Ramos (cell line): ENCODE data around the gene GPC4.

Experiments used
- in situ Hi-C: fragments of 300-500 bp; cut with MboI; formaldehyde crosslinking; loops from one replicate; pipeline ENCODE4 v1.14.3; 2022; ENCODE audit warnings: low sequenced_read_pairs; ENCODE audit not compliant: unreplicated experiment

GPC4 gene

DNA sequence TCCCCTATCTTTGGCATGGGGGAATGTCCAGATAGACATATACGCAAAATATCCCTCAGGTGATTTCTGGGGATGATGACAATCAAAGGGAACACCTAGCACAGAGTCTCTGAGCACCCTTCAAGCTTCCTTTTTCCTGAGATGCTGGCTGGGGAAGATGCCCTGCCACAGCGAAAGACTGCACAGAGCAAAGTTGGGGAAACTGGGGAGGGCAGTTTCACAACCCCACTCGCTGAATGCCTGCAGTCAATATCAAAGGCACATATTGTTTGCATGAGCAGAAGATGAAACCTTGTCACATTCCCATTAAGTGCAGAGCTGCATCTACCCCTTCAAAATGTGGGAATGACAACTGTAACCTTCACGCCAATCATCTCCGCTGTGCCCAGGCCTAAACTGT lies 2.6 kb downstream of the GPC4 start:
- in situ Hi-C loops: no loop called here

DNA sequence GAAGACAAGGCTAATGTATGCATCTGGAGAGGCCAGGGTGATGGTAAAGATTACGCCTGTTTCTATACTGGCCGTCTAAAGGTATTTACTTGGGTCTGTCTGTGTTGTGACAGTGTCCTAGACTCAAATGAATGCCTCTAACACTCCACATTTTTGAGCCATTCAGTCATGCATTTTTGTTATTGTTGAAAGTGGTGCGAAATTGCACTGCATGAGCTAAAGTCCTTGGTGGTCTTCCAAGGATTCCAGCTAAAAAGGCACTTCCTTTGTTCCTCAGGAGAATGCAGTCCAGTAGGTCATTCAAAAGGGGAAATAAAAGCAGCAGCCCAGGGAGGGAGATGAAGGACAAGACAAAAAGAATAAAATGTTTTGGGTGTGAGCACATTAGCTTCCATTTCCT lies 3.0 kb downstream of the GPC4 start:
- in situ Hi-C loops: no loop called here

DNA sequence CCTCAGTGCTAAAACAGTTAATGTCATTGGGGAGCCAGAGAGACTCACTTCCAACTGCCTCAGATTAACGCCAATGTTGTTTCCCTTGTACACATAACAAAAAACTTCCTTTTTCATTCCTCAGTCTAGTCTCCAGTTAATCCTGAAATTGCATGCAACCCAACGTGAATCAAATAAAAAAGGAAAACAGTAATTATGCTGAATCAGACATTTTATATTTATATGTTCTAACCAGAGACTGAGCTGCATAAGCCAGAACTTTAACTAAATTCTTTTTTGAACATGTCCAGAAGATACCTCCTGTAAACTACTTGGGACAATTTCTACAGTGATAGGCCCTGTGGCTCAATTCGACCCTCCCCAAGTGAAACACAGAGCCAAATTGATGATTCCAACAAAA lies 4.7 kb downstream of the GPC4 start:
- in situ Hi-C loops: no loop called here

DNA sequence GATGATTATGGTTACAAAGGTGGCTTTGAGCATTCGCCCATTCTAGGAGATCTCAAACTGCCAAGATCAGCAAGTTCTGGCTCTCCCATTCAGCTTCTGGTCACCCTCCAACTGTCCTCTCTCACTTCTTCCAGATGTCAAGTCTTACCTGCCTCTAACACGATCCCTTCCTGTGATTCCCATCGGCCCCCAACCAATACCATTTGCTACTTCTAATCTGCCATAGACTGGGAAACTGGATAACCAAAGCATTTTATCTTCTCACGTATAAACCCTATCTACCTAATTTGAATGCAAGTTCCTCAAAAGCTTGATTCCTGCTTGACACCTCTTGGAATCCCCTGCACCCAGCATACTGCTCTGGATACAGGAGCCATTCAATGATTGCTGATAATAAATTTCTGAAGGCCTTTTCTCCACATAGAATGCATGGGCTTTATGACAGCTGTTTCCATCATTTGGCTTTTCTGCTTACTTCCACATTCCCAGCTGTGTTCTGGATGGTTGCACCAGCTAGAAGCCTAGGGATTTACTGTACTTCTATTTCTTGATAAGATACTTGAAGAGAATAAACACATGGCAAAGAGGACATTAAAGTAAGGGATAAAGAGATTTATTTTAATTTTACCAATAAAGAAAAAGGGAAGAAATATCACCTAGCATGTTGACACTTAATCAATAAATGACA lies 9.6 kb downstream of the GPC4 start:
- in situ Hi-C loops: no loop called here

DNA sequence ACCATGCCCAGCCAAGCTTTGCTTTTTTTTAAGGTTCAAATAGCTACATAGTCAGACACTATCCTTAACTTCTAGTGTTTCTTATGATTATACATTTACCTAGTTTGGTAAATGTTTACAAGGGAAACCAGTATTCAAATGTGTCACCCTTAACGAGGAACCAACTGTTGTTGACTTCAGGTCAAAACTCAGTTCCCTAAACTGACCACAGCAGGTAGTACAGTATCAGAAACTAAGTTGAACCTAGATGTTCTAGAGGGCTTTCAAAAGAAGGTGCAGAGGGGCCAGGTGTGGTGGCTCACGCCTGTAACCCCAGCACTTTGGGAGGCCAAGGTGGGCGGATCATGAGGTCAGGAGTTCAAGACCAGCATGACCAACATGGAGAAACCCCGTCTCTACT lies 11.3 kb downstream of the GPC4 start:
- in situ Hi-C loops: no loop called here

DNA sequence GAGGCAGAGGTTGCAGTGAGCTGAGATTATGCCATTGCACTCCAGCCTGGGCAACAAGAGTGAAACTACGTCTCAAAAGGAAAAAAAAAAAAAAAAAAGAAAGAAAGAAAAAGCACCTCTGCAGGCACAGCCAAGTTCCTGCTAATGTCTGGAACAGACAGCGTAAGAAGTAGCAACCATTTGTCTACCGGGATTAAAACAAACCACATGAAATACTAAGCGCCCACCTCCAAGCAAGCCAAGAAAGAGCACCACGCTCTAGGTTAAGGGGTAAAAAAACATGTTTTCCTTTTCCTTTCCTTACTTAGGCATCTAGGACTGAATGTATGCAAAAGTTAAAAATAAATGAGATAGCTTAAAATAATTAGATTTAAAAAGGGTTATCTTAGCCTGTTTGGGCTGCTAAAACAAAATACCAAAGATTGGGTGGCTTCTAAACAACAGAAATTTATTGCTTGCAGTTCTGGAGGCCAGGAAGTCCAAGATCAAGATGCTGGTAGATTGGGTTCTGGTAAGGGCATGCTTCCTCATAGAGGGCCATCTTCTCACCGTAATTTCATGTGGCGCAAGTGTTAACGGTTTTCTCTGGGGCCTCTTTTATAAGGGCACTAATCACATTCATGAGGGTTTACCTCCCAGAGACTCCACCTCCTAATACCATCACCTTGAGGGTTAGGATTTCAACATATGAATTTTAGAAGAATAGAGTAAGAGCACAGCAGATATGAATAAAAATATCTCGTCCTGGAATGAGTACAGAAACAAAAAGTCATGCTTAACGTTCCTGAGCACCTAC lies 12.3 kb downstream of the GPC4 start:
- in situ Hi-C loops: no loop called here

DNA sequence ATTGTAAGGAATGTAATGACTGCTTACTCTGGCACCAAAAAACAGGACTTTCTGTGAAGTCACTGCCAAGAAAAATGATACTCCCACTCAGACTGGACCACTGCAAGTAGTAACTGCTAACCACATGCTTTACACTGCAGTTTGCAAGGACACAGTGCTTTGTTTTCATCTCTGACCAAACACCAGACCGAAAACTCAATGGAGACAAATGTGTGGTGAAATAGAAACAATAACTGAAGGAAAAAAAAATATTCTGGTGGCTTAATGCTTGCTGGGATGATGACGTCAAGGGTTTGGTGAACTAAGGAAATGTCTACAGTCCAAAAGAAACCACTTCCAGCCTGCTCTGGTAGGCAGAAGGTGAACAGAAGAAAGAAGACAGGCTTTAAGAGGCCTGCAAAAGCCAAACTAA lies 13.2 kb downstream of the GPC4 start:
- in situ Hi-C loops: no loop called here

DNA sequence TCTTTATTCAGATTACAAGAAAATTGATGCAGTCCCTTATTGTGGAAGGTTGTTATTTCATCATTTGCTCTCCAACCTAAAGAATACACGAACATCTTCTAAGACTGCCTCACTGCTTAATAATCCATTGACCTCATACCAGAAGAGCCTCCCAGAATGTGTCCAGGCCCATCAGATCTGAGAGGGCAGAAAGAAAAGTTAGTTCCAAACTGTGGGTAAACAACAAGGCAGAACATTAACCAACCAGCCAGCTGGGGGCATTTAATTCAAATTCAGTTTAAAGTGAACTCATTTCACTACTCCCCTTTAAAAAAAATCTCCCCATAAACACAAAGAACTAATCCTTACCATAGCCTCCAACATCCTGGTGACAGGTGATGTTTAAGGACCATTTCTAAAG lies 13.8 kb downstream of the GPC4 start:
- in situ Hi-C loops: no loop called here

DNA sequence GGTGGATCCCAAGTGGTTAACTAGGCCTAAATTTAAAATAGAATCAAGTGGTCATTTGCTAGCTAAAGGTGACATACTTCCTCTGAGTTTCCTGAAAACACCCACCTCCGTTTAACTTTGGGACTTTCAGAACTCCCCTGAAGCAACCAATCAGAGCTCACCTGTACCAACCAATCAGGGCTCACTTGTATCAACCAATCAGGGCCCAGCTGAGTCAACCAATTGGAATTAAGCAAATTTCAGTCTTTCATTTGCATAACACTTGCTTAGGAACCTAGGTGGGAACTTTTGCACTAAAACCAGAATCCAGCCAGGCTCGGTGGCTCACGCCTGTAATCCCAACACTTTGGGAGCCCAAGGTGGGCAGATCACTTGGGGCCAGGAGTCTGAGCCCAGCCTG lies 15.9 kb downstream of the GPC4 start:
- in situ Hi-C loops: no loop called here

DNA sequence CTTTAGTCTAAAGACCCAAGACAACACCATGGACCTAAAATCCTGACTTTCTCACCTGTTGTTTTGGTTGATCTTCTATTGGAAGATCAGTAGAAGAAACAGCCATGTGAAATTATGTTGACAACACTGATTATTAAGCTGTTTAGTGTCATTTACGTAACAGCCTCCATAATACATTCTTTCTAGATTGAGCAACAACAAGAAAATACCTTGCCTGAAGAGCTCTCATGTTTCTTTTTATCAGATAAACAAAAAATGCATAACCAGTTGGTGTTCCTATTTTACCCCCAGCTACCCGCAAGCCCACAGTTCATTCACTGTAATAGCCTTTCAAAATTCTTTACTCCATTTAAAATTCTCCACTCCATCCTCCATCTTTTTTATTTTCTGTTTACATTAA lies 20.5 kb downstream of the GPC4 start:
- in situ Hi-C loops: no loop called here

DNA sequence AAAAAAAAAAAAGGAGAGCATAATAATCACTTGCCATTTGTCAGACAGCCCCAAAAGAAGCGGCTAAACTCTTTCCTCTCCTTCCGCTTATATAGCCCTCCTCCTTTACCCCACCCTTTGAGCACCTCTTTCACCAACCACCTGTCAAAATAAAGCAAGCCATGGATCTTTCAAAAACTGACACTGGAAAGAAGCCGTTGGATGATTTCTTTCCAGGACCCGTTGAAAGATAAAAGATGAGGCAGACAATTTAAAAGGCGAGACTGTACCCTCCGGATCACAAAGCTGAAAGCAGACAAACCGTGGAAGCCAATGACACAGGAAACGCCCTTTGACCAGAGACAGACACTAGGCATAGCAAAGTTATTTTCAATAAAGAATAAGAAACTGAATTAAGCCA lies 22.6 kb downstream of the GPC4 start:
- in situ Hi-C loops: no loop called here

DNA sequence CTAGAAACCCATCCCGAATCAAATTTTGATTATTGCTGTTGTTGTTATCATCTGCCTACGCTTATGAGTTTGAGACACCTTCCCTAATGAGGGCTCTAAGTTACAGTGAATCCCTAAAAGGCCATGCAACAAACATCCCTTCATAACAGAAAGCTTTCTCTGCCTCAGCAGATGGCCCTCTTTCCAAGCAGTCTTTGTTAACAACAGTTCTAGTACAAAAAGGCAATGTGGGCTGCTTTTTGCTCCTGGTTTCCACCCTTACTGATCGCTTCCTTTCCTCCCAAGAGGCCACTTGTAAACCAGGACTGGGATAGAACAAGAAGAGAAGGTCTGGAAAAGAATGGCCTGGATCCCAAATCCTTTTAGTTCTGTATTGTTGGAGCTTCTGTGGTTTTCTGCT lies 24.2 kb downstream of the GPC4 start:
- in situ Hi-C loops: no loop called here

DNA sequence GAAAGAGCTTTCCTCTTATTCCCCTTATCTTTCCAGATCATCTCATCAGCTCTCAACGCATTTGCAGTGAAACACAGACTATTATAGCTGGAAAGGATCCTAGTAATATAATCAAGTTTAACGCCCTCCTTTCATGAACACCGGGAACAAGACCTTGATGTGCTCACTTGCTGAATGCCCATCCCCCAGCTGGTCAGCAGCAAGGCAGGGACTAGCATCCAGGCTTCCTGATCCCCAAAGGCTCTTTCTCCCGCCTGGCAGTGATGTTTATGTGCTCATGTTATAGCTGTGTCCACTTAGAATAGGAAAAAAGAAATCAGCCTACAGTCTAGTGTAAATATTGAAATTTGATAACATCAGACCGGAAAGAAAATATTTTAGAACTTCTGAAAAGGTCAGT lies 24.6 kb downstream of the GPC4 start:
- in situ Hi-C loops: no loop called here

DNA sequence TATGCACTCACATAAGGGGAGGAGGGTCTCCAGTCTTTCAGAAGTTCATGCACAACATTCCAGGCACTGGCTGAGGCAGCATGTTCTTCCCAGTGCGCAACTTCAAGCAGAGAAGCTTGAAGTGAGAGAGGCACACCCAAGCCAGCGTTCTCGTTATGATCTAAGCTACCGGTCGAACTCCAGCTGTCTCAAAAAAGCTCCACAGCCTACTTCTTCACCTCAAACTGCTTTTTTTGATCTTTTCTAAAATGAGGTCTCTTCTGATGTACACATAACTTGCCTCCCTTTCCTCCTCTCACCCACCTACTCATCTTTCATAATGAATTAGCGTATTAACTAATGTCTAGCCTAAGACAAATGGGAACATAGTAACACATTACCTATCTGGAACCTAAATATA lies 25.3 kb downstream of the GPC4 start:
- in situ Hi-C loops: no loop called here

DNA sequence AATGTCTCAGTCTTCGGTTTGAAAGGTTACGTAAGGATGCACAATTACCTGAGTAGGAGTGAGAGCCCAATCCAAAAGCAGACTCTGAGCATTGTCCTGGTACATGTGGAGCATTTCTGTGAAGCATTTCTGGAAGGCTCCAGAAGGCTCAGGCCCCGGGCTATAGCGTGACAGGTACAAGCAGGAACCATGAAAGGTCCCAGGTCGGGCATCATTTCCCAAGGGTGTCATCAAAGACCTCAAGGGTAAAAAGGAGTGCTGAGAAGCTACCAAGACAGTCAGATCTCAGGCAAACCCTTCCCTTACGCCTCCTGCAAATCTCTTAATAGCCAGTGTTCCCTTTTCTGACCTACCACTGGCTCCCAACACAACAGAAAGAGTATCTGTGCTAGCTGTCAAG lies 30.8 kb downstream of the GPC4 start:
- in situ Hi-C loops: no loop called here

DNA sequence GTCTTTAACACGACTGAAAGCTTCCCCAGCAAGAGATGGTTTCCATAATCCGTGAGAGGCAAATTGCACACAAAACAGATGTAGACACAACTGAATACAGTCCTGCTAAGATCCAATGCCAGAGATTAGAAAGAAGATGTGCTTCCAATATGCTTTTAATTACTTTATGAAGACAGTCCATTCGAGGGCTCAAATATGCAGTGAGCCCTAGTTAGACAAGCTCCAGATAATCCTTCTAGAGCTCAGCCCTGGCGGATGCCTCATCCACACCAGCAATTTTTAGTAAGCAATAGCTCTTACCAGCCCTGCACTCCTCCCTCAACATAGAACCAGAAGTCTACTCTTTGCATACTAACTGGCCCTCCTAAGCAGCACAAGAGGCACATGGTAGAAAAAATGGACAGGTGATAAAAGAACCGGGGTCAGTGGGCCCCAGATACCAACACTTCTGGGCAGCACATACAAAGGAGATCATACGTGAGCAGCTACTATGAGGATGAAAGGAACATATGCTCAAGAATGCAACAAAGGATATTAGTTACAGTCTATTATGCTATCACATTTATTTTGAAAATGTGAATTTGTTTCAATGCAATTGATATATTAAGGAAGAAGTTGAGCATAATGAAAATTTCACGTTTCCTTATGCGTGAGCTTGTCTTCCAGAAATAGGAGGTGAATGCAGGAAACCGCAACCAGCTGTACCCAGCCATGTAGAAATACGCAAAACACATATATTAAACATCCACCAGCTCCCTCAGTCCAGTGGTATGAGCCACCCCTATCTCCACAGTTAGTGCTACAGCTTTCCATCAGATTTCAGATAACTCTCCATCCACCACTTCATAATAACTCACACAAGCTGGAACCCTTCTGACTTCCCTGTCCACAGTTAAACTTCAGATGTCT lies 34.3 kb downstream of the GPC4 start:
- in situ Hi-C loops: no loop called here

DNA sequence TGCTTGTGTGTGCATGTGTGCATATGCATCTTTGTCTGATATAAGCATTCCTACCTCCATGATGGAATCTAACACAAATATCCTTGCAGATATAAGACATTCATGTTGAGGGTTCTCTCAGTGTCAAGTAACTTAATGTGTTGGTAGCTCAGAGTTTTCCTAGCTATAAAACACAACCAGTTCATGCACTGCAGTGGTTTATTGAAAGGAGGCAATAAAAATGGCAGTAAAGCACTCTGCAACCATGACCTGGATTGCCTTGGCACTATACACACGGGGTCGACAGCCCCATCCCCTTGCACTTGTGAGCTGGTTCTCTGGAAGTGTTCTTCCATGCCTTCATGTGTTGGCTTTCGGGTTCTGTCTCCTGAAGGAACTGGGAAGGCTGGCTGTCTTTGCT lies 38.9 kb downstream of the GPC4 start:
- in situ Hi-C loops: no loop called here

DNA sequence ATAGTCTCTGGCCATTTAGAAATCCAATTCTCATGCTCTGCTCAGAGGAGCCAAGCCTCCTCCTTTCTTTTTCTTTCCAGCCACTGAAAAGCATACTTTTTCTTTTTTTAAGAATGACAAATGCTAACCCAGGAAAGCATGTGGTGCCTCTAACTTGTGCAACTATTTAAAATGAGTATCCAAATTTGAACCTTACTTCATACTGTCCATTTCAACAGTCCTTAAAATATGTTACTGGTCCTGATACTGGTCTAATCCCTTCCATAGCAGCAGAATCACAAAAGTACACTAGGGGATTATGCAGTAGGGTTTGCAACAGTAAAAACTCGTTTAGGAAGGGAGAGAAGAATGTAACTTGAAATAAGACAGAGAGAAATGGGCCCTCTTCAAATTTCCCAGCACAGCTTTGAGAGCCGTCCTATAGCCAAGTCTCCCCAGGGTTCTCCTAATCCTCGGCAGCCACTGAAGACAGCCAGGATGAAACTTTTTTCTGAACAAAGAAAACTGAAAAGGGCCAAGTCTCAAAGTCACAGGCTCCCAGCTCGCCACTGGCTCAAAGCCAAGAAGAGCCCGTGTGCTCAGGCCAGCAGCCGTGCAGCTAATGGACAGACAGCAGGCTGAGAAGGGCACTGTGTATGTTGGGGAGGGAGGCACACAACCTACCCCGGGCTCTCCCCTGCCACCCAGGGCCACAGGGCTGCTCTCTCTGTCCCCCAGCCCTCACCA lies 39.5 kb downstream of the GPC4 start:
- in situ Hi-C loops: no loop called here

DNA sequence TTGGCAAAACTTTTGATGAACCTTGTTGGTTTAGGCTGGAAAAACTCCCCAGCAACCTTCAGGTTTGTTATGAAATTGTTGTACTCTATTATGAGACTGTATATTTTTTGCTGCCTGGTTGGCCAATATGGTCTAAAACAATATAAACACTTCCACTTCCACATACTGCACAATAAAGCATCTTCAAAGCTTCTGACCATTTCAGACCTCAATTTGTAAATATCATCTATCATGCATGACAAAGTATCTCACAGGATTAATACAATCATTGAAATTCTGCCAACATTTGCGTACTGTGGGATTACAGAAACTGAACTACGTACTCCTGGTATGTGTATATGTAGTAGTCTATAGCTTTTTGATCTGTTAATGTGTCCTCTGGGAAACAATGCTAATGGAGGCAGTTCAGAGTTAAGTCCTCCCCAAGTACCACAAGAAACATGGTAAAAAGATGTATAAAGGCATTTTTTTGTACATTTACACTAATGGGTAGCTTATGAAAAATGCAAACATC lies 40.4 kb downstream of the GPC4 start:
- in situ Hi-C loops: no loop called here

DNA sequence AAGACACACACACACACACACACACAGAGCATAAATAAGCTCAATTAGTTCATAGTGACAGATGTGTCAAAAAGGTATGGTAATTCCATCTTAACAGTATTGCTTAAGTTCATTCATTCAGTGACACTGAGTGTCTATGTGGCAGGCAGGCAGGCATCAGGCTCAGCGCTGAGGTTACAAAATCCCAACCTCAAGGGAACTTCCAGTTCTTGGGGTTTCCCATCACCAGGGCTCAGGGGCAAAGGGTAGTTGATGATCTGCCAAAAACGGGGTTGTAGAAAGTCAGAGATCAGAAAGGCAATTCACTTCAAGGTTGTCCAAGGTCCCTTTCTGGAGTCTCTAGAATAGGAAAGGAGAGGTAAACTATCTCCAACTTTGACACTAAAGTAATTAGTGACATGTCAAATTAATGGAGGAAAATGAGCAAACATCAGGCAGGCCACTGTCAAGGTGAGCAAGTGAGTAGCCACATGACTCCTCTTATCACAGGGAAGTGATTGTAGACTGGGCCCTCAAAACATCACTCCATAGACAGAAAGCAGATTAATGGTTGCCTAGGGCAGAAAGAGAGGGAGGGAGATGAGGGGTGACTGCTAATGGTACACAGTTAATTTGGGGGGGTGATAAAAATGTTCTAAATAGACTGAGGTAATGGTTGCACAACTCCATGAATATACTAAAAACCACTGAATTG lies 41.8 kb downstream of the GPC4 start:
- in situ Hi-C loops: no loop called here
